IPS-18a (cell line): ENCODE measurements around the gene DERL3.

Source experiments
- H3K27ac ChIP-seq: one replicate; pipeline ENCODE4 v1.5.1; 2013; ENCODE audit warnings: low read length
- H3K27me3 ChIP-seq: one replicate; pipeline ENCODE4 v1.6.1; 2013; ENCODE audit warnings: mild to moderate bottlenecking, low read length; ENCODE audit not compliant: control insufficient read depth, insufficient read depth
- H3K36me3 ChIP-seq: one replicate; pipeline ENCODE4 v1.6.1; 2013; ENCODE audit warnings: low read depth, low read length; ENCODE audit not compliant: control insufficient read depth
- H3K4me1 ChIP-seq: one replicate; pipeline ENCODE4 v1.6.1; 2013; ENCODE audit warnings: low read depth, low read length; ENCODE audit not compliant: control insufficient read depth
- H3K4me3 ChIP-seq: one replicate; pipeline ENCODE4 v1.5.1; 2013; ENCODE audit warnings: low read length
- H3K9ac ChIP-seq: one replicate; pipeline ENCODE4 v1.6.1; 2013; ENCODE audit warnings: mild to moderate bottlenecking, low read length, moderate library complexity
- H3K9me3 ChIP-seq: one replicate; pipeline ENCODE4 v1.6.1; 2013; ENCODE audit warnings: low read depth, low read length; ENCODE audit not compliant: control insufficient read depth

DERL3 gene

DNA sequence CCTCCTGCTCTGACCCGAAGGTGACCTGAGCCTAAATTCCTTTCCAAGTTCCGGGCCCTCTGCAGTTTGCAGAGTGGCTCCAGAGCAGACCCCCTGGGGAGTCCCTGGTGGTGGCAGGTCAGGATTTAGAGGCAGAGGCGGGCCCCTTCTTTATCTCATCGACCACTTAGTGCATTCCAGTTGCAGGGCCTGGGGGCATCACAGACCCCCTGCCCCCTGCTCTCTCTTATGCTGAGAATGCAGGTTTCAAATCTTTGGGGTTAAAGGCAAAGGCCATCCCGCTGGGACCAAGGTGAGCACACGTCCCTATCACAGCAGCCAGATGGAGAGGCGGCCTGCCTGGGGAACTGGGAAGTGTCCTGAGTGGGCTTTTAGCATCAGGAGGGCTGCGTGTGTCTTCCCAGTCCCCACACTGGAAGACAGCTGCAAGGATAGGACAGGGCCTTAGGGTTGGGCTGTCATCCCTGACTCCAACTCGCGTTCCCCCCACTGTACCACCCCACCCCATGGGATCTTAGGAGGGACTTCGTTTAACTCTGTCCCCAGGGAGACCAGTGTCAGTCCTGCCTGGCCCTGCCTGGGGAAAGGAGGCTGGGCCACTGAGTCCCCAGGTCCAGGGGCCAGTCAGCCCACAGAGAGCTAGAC is 11.3 kb downstream of the DERL3 start:
- Histone ChIP-seq H3K4me3 (no peak overlapping the region), H3K27ac (no peak overlapping the region), H3K9ac (no peak overlapping the region)

GRCh38 chr22:23826510-23827350 is 12.1 kb downstream of the DERL3 start:
- no peaks in the 10 kb centered on the region for H3K27me3 ChIP-seq
- H3K9me3 ChIP-seq = no peaks in the 10 kb centered on the region
- H3K27ac ChIP-seq = no peak overlapping the region
- H3K36me3 ChIP-seq = peaks cover 75% of the 10 kb centered on the region
- H3K4me3 ChIP-seq = no peak overlapping the region
- no peak overlapping the region for H3K9ac ChIP-seq
- no peaks in the 10 kb centered on the region for H3K4me1 ChIP-seq

More for the DNA sequence above, 11.3 kb downstream of the DERL3 start:
- Histone ChIP-seq H3K27me3 (no peaks in the 10 kb centered on the region), H3K4me1 (no peaks in the 10 kb centered on the region), H3K9me3 (no peaks in the 10 kb centered on the region), H3K36me3 (peaks cover 68% of the 10 kb centered on the region)

GRCh38 chr22:23825246-23825905 is 13.4 kb downstream of the DERL3 start:
- H3K36me3 ChIP-seq = peaks cover 81% of the 10 kb centered on the region
- no peaks in the 10 kb centered on the region for H3K4me1 ChIP-seq
- no peaks in the 10 kb centered on the region for H3K27me3 ChIP-seq
- no peak overlapping the region for H3K4me3 ChIP-seq
- no peak overlapping the region for H3K27ac ChIP-seq
- no peaks in the 10 kb centered on the region for H3K9me3 ChIP-seq
- H3K9ac ChIP-seq = no peak overlapping the region

DNA sequence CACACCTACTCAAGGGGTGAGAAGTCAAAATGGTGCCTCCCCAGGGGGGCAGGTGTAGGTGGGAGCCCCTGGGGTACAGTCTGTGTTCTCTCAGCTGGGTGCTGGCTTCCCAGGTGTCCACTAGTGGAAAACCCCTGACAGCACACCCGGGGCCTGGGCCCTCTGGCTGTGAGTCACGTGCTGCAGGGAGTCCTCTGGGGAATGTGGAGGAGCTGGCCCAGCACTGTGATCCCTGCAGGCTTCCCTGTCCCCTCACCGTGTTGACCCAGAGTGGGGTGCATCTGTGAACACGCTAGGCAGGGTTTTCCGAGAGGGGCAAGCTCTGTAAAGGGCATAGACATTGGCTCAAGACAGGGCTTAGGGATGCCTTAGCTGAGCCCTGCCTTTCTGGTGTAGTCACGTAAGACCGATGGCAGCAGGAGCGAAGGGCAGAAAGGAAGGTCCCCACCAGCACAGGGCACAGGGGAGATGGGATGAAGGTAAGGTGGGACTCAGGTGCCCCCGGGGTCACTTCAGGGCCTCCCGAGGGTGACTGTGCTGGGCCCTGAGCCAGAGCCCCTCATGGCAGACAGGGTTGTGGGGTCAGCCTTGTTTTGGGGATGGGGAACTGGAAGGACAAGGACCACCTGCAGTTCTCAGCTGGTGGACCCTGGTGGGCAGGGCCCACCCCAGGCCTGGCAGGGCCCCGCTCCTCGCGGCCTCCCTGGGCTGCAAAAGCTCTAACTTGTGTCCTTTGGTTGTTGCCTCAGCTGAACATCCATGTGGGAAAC is 14.1 kb downstream of the DERL3 start:
- Histone ChIP-seq H3K27ac (no peak overlapping the region), H3K27me3 (no peaks in the 10 kb centered on the region), H3K36me3 (peaks cover 81% of the 10 kb centered on the region), H3K9ac (no peak overlapping the region), H3K4me3 (no peak overlapping the region), H3K4me1 (no peaks in the 10 kb centered on the region), H3K9me3 (no peaks in the 10 kb centered on the region)

DNA sequence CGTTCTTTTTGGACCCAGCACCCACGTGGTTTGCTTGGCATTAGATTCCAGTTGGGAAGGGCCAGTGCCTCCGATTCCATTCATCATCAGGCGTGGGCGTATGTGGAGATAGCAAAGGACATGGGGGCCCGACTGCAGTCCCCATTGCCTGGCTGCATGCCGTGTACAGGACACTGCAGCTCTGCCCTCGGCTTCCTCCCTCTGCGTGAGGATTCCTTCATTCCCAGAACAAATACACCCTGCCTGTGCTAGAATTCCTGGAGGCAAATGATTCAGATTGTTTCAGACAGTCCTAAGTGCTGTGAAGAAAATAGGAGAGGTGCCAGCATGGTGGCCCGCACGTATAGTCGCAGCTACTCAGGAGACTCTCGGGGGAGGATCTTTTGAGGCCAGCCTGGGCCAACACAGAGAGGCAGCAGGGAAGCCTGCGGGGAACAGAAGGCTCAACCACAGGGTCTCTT is 15.4 kb downstream of the DERL3 start:
- H3K36me3 ChIP-seq = peaks cover 85% of the 10 kb centered on the region
- no peak overlapping the region for H3K9ac ChIP-seq
- no peak overlapping the region for H3K27ac ChIP-seq
- no peaks in the 10 kb centered on the region for H3K4me1 ChIP-seq
- H3K4me3 ChIP-seq = no peak overlapping the region
- no peaks in the 10 kb centered on the region for H3K27me3 ChIP-seq
- no peaks in the 10 kb centered on the region for H3K9me3 ChIP-seq

- Histone ChIP-seq H3K27ac (no peak overlapping the region), H3K9me3 (no peaks in the 10 kb centered on the region), H3K27me3 (no peaks in the 10 kb centered on the region), H3K4me3 (no peak overlapping the region), H3K36me3 (peaks cover 85% of the 10 kb centered on the region), H3K9ac (no peak overlapping the region), H3K4me1 (no peaks in the 10 kb centered on the region)
These were observed 16.6 kb downstream of the DERL3 start for GRCh38 chr22:23822101-23822671.

DNA sequence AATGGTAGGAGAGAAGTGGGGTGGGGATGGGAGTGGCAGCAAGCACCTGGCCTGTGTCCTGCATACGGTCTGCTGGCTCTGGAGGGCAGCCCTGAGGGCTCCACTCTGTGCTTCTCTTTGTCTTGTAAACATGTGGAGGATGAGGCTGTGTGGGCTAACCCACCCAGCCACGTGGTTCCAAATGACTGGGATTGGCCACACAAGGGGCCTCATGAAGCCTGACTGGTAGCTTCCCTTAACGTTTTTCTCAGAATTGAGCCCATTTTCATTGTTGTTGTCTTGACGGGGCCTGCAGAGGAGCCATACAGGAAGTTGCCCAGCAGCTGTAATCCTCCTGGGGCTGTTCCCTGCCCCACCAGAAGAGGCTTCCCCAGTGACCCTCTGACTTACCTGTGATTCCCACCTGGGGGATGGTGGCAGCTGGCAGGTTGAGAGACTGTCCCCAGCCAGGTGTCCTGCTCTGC is 18.0 kb downstream of the DERL3 start:
- Histone ChIP-seq H3K36me3 (peaks cover 84% of the 10 kb centered on the region), H3K9me3 (no peaks in the 10 kb centered on the region), H3K4me3 (no peak overlapping the region)

DNA sequence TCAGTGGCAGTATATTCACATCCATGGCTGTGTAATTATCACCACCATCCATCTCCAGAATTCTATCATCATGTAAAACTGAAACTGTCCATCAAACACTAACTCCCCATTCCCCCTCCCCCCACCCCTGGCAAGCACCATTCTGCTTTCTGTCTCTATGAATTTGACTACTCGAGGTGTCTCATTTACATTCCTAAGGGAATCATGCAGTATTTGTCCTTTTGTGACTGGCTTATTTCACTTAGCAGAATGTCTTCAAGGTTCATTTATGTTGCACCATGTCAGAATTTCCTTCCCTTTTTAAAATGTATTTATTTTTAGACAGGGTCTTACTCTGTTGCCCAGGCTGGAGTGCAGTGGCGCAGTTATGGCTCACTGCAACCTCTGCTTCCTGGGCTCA is 20.3 kb downstream of the DERL3 start:
- H3K27me3 ChIP-seq = no peaks in the 10 kb centered on the region
- H3K9me3 ChIP-seq = no peaks in the 10 kb centered on the region
- H3K36me3 ChIP-seq = peaks cover 61% of the 10 kb centered on the region
- H3K4me1 ChIP-seq = no peaks in the 10 kb centered on the region
- no peak overlapping the region for H3K27ac ChIP-seq
- H3K4me3 ChIP-seq = no peak overlapping the region
- H3K9ac ChIP-seq = no peak overlapping the region

More for the DNA sequence above, 18.0 kb downstream of the DERL3 start:
- Histone ChIP-seq H3K27ac (no peak overlapping the region), H3K9ac (no peak overlapping the region), H3K4me1 (no peaks in the 10 kb centered on the region), H3K27me3 (no peaks in the 10 kb centered on the region)

- Histone ChIP-seq H3K27ac (no peak overlapping the region), H3K36me3 (peaks cover 55% of the 10 kb centered on the region), H3K4me3 (no peak overlapping the region), H3K9ac (no peak overlapping the region), H3K27me3 (no peaks in the 10 kb centered on the region), H3K9me3 (no peaks in the 10 kb centered on the region), H3K4me1 (no peaks in the 10 kb centered on the region)
These were observed 21.7 kb downstream of the DERL3 start for GRCh38 chr22:23817146-23817545.

- H3K9ac ChIP-seq = no peak overlapping the region
- H3K27ac ChIP-seq = no peak overlapping the region
- H3K4me1 ChIP-seq = no peaks in the 10 kb centered on the region
- no peaks in the 10 kb centered on the region for H3K27me3 ChIP-seq
- no peaks in the 10 kb centered on the region for H3K9me3 ChIP-seq
- peaks cover 52% of the 10 kb centered on the region for H3K36me3 ChIP-seq
- H3K4me3 ChIP-seq = no peak overlapping the region
These were observed 22.4 kb downstream of the DERL3 start for GRCh38 chr22:23816156-23816976.
